Mesothelial cell of epicardium (in vitro differentiated cells): ENCODE measurements around the gene C5orf58. TPM values are rescaled to one million over a fixed set of nuclear protein-coding genes. Genes with fewer than 3 reads are reported as not detected.

Source experiments
- DNase-seq, 2 experiments: peaks; one replicate each; pipeline ENCODE4 v3.0.0; 2021; ENCODE audit warnings: low spot score in 2 of 2; ENCODE audit not compliant: unreplicated experiment in 2 of 2
- H3K27ac Mint-ChIP-seq: 2 replicates; pipeline ENCODE4 v1.8.0; 2021; ENCODE audit warnings: mixed read lengths
- H3K27me3 Mint-ChIP-seq: 2 replicates; pipeline ENCODE4 v1.8.0; 2021; ENCODE audit warnings: low read depth, mixed read lengths
- H3K36me3 Mint-ChIP-seq: 2 replicates; pipeline ENCODE4 v1.8.0; 2021; ENCODE audit warnings: mixed read lengths
- H3K4me1 Mint-ChIP-seq: 2 replicates; pipeline ENCODE4 v1.8.0; 2021; ENCODE audit warnings: mixed read lengths
- H3K4me3 Mint-ChIP-seq: 2 replicates; pipeline ENCODE4 v1.8.0; 2021; ENCODE audit warnings: mild to moderate bottlenecking, moderate library complexity, mixed read lengths
- H3K9me3 Mint-ChIP-seq: 2 replicates; pipeline ENCODE4 v1.8.0; 2021; ENCODE audit warnings: mixed read lengths
- CTCF ChIP-seq: fragments of 200-600 bp; sonication (generic); IDR thresholded peaks from one replicate; pipeline ENCODE4 v1.5.0; 2021; ENCODE audit warnings: antibody characterized with exemption; ENCODE audit not compliant: unreplicated experiment
- total RNA-seq: library from RNA; stranded (reverse); gene quantifications from 3 replicates; pipeline ENCODE4 v1.2.1, GENCODE V29; 2021

C5orf58 gene
- total RNA-seq, 1 donor from 2014 or later = not detected

GRCh38 chr5:170204202-170204601 lies 28.6 kb upstream of the C5orf58 start:
- Mint-ChIP-seq H3K27ac (no peak overlapping the region), H3K36me3 (no peaks in the 10 kb centered on the region), H3K27me3 (peaks cover 6% of the 10 kb centered on the region), H3K4me3 (no peak overlapping the region), H3K4me1 (no peaks in the 10 kb centered on the region), H3K9me3 (no peaks in the 10 kb centered on the region)
- no peak for DNase-seq
- TF ChIP-seq CTCF = no peak

GRCh38 chr5:170206216-170206615 lies 26.6 kb upstream of the C5orf58 start:
- Mint-ChIP-seq H3K4me1 (no peaks in the 10 kb centered on the region), H3K4me3 (no peak overlapping the region), H3K9me3 (peaks cover 7% of the 10 kb centered on the region), H3K27me3 (peaks cover 6% of the 10 kb centered on the region), H3K36me3 (no peaks in the 10 kb centered on the region), H3K27ac (no peak overlapping the region)
- no peak for TF ChIP-seq CTCF
- DNase-seq = no peak

GRCh38 chr5:170206958-170207357 lies 25.8 kb upstream of the C5orf58 start:
- no peak overlapping the region for H3K4me3 Mint-ChIP-seq
- no peak overlapping the region for H3K27ac Mint-ChIP-seq
- peaks cover 7% of the 10 kb centered on the region for H3K9me3 Mint-ChIP-seq
- DNase-seq = no peak
- no peaks in the 10 kb centered on the region for H3K36me3 Mint-ChIP-seq
- H3K27me3 Mint-ChIP-seq = peaks cover 6% of the 10 kb centered on the region
- H3K4me1 Mint-ChIP-seq = peaks cover 2% of the 10 kb centered on the region
- TF ChIP-seq CTCF = no peak

GRCh38 chr5:170211575-170212334 lies 21.0 kb upstream of the C5orf58 start:
- DNase-seq = no peak
- Mint-ChIP-seq H3K4me1 (peaks cover 2% of the 10 kb centered on the region), H3K4me3 (no peak overlapping the region), H3K27ac (no peak overlapping the region), H3K36me3 (no peaks in the 10 kb centered on the region), H3K27me3 (no peaks in the 10 kb centered on the region), H3K9me3 (peaks cover 7% of the 10 kb centered on the region)
- TF ChIP-seq CTCF = no peak

GRCh38 chr5:170216257-170216864 lies 16.4 kb upstream of the C5orf58 start:
- Mint-ChIP-seq H3K36me3 (no peaks in the 10 kb centered on the region), H3K9me3 (no peaks in the 10 kb centered on the region), H3K27me3 (no peaks in the 10 kb centered on the region), H3K27ac (no peak overlapping the region), H3K4me1 (peaks cover 2% of the 10 kb centered on the region), H3K4me3 (no peak overlapping the region)
- no peak for DNase-seq
- TF ChIP-seq CTCF = peak; percentile 13
